ENCODE results near the gene ST6GALNAC3. TPM values are rescaled to one million over a fixed set of nuclear protein-coding genes. Genes with fewer than 3 reads are reported as not detected.
"Not testable (repeated sequence)": the region's sequence is repeated elsewhere in the genome, so short reads cannot be mapped to it uniquely, and the experiment has no call there.

ST6GALNAC3 gene
- polyA plus RNA-seq, 1 experiment: 0.05 TPM

- Histone ChIP-seq H3K27me3 (ENCODE audit: control insufficient read depth, insufficient read depth, low read length) (no peaks in the 10 kb centered on the region), H3K4me3 (ENCODE audit: low read depth, low read length) (no peak overlapping the region), H3K36me3 (ENCODE audit: control insufficient read depth, insufficient read depth, low read length) (no peaks in the 10 kb centered on the region)
- peak; percentile 5 for DNase-seq (ENCODE audit: low read depth)
- TF ChIP-seq CTCF (IDR thresholded peaks at IDR 0.05; ENCODE audit: insufficient read depth, low read depth, low read length): peak; percentile 90
- POLR2A ChIA-PET: no interaction called here
- CTCF ChIA-PET: interaction anchor here (0.6 to 2.2 kb wide), 9 partner anchors 10 to 813 kb away, joined by 3 to 8 read pairs (median 4); no protein-coding TSS in a partner anchor
Measured at GRCh38 chr1:76330991-76331603, 256.6 kb downstream of the ST6GALNAC3 start.

- no peak for TF ChIP-seq CTCF (IDR thresholded peaks at IDR 0.05; ENCODE audit: insufficient read depth, low read depth, low read length)
- no peak for DNase-seq (ENCODE audit: low read depth)
- Histone ChIP-seq H3K4me3 (ENCODE audit: low read depth, low read length) (no peak overlapping the region), H3K27me3 (ENCODE audit: control insufficient read depth, insufficient read depth, low read length) (no peaks in the 10 kb centered on the region), H3K36me3 (ENCODE audit: control insufficient read depth, insufficient read depth, low read length) (no peaks in the 10 kb centered on the region)
- ChIA-PET CTCF (no interaction called here), POLR2A (no interaction called here)
Measured at GRCh38 chr1:76335882-76336281, 261.3 kb downstream of the ST6GALNAC3 start.

- peak; percentile 15 for DNase-seq (ENCODE audit: low read depth)
- ChIA-PET POLR2A (no interaction called here), CTCF (no interaction called here)
- no peak overlapping the region for H3K4me3 ChIP-seq (ENCODE audit: low read depth, low read length)
- no peak for TF ChIP-seq CTCF (IDR thresholded peaks at IDR 0.05; ENCODE audit: insufficient read depth, low read depth, low read length)
- H3K36me3 ChIP-seq (ENCODE audit: control insufficient read depth, insufficient read depth, low read length): no peaks in the 10 kb centered on the region
- no peaks in the 10 kb centered on the region for H3K27me3 ChIP-seq (ENCODE audit: control insufficient read depth, insufficient read depth, low read length)
Measured at GRCh38 chr1:76336931-76337371, 262.4 kb downstream of the ST6GALNAC3 start.

GRCh38 chr1:76337542-76338219 lies 263.1 kb downstream of the ST6GALNAC3 start:
- H3K27me3 ChIP-seq (ENCODE audit: control insufficient read depth, insufficient read depth, low read length): no peaks in the 10 kb centered on the region
- H3K36me3 ChIP-seq (ENCODE audit: control insufficient read depth, insufficient read depth, low read length): no peaks in the 10 kb centered on the region
- DNase-seq (ENCODE audit: low read depth): no peak
- H3K4me3 ChIP-seq (ENCODE audit: low read depth, low read length): no peak overlapping the region
- TF ChIP-seq CTCF (IDR thresholded peaks at IDR 0.05; ENCODE audit: insufficient read depth, low read depth, low read length): no peak
- ChIA-PET POLR2A (no interaction called here), CTCF (no interaction called here)

- ChIA-PET CTCF (no interaction called here), POLR2A (no interaction called here)
- no peaks in the 10 kb centered on the region for H3K27me3 ChIP-seq (ENCODE audit: control insufficient read depth, insufficient read depth, low read length)
- H3K4me3 ChIP-seq (ENCODE audit: low read depth, low read length): no peak overlapping the region
- H3K36me3 ChIP-seq (ENCODE audit: control insufficient read depth, insufficient read depth, low read length): no peaks in the 10 kb centered on the region
- no peak for TF ChIP-seq CTCF (IDR thresholded peaks at IDR 0.05; ENCODE audit: insufficient read depth, low read depth, low read length)
- no peak for DNase-seq (ENCODE audit: low read depth)
Measured at GRCh38 chr1:76340056-76340455, 265.5 kb downstream of the ST6GALNAC3 start.

GRCh38 chr1:76341816-76342215 lies 267.3 kb downstream of the ST6GALNAC3 start:
- DNase-seq (ENCODE audit: low read depth); H3K36me3 ChIP-seq (ENCODE audit: control insufficient read depth, insufficient read depth, low read length); CTCF ChIA-PET; H3K27me3 ChIP-seq (ENCODE audit: control insufficient read depth, insufficient read depth, low read length); H3K4me3 ChIP-seq (ENCODE audit: low read depth, low read length); POLR2A ChIA-PET: not testable (repeated sequence)
